ENCODE results near the gene MOB2. TPM values are rescaled to one million over a fixed set of nuclear protein-coding genes. Genes with fewer than 3 reads are reported as not detected.

Gene MOB2
- total and polyA plus RNA-seq, 9 of the 15 experiments (the other 6 are each of a cell fraction or from before 2014, with no cell fraction given): 0.17 to 36.8 (median 19.2) TPM

DNA sequence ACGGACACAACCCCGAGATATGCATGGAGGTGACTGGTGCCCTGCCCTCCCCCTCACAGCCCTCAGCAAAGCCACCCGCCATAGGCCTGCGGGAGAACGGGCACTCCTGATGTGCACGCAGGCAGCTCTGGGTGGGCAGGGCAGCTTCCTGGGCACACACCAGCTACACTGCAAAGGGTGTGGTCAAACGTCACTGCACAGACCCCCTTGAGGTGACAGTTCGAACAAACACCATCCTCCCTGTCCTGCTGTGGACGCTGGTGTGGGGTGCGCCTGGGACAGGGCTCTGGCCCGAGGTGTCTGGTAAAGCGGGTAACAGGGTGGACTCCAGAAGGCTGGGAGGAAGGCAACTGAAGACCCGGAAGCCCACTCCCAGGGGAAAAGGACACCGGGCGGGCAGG lies 21.9 kb upstream of the MOB2 start (continued):
- TF ChIP-seq, protein P1, sequence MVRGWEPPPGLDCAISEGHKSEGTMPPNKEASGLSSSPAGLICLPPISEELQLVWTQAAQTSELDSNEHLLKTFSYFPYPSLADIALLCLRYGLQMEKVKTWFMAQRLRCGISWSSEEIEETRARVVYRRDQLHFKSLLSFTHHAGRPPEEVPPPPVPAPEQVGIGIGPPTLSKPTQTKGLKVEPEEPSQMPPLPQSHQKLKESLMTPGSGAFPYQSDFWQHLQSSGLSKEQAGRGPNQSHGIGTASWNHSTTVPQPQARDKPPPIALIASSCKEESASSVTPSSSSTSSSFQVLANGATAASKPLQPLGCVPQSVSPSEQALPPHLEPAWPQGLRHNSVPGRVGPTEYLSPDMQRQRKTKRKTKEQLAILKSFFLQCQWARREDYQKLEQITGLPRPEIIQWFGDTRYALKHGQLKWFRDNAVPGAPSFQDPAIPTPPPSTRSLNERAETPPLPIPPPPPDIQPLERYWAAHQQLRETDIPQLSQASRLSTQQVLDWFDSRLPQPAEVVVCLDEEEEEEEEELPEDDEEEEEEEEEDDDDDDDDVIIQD (CRISPR knock-in tag; IDR thresholded peaks at IDR 0.05): no peak
- TF ChIP-seq POLR3G (IDR thresholded peaks at IDR 0.05; ENCODE audit: extremely low read depth, insufficient read length, insufficient replicate concordance) (no peak), CBX3 (IDR thresholded peaks at IDR 0.05; ENCODE audit: borderline replicate concordance in 1 of 2, low read length in 2 of 2) (no peak), ZNF354B (CRISPR knock-in tag; IDR thresholded peaks at IDR 0.05) (no peak)

DNA sequence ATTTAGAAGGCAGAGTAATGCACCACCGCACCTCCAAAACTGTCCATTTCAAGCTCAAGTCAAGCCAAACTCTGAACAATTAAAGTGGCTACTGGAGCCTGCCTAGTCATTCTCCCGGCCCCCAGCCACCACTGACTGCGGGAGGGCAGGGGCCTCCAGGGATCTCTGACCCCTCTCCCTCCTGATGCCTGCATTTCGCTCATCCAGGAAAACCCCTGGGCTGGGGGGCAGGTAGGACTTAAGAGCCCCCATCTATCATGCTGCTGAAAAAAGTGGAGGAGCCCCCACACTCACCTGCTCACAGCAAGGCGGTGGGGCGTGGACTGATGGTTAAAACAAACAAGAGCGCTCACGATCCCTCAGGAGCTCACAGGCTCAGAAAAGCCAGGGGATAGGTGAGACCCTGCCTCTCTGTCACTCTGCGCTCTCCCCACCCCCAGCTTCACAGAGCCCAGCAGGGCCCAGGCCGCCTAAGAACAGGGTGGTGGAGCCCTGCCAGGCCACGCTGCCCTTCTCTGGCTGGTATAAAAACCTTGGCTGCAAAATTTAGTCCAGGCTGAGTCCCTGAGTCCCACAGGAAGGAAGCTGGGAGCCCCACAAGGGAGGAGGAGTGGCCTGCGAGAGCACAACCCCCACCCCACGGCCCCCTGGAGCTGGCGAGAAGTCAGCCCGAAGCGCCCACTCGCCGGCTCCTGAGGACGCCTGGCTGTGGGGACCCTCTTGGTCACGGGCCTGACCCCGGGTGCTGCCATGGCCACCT lies 21.0 kb upstream of the MOB2 start:
- no peak for FAIRE-seq
- intact Hi-C loops (cut with micrococcal nuclease): no loop called here
- peak overlapping the region in 1 of 2 experiments; percentile 26; a peak in 1 of 4 replicates for H3K9ac ChIP-seq (ENCODE audit: insufficient read depth in 1 of 2, low read depth in 2 of 2, low read length in 2 of 2)
- peaks cover 48% of the 10 kb centered on the region for H4K20me1 ChIP-seq (replicated peaks; ENCODE audit: control insufficient read depth, insufficient read depth, low read length)
- H2AFZ ChIP-seq (ENCODE audit: low read depth, low read length): no peak overlapping the region
- peaks cover 3 to 31% of the 10 kb centered on the region in 2 experiments; a peak in 4 of 5 replicates for H3K4me1 ChIP-seq (replicated peaks in 1 of 2; ENCODE audit: control insufficient read depth in 2 of 2, insufficient read depth in 2 of 2, low read length in 2 of 2)
- no peak overlapping the region for H3K4me3 ChIP-seq
- peaks cover 6% of the 10 kb centered on the region for H3K9me1 ChIP-seq (ENCODE audit: control insufficient read depth, insufficient read depth, low read length)
- no peak overlapping the region for H3K4me2 ChIP-seq (ENCODE audit: insufficient read depth, low read length)
- no peaks in the 10 kb centered on the region; the same call in 1 of the 3 replicates for H3K79me2 ChIP-seq (ENCODE audit: control insufficient read depth, insufficient read depth, low read length)
- POLR2A ChIA-PET: no interaction called here
- no peaks in the 10 kb centered on the region for H3K36me3 ChIP-seq (ENCODE audit: control insufficient read depth, insufficient read depth, low read length)
- no peaks in the 10 kb centered on the region for H3K9me3 ChIP-seq (replicated peaks; ENCODE audit: control insufficient read depth, insufficient read depth, low read depth, low read length)
- BruUV-seq (replicated peaks): no TSS peak
- CTCF ChIA-PET (ENCODE audit: low intra/inter-chr PET ratio): no interaction called here
- H3K27ac ChIP-seq (ENCODE audit: extremely low read depth, low read depth, low read length): no peak overlapping the region
- H3K27me3 ChIP-seq (ENCODE audit: control insufficient read depth in 2 of 2, insufficient read depth in 2 of 2, low read length in 2 of 2): no peaks in the 10 kb centered on the region
- DNase-seq (ENCODE audit: extremely low read depth in 1 of 4, low spot score in 3 of 4): no peak
- WGBS (ENCODE audit: insufficient coverage, low coverage, missing lambda C conversion rate): 55% methylated on average over 21 of the region's 21 CpGs
- in situ Hi-C loops (cut with MboI): no loop called here
- no peak for ATAC-seq
- TF ChIP-seq JUND (IDR thresholded peaks at IDR 0.05; ENCODE audit: borderline replicate concordance, low read depth, low read length) (no peak), JUND (tag; IDR thresholded peaks at IDR 0.05; ENCODE audit: borderline replicate concordance, low read depth, low read length) (no peak), MYC (IDR thresholded peaks at IDR 0.05; ENCODE audit: low read depth, low read length) (no peak), MYC (CRISPR knock-in tag; IDR thresholded peaks at IDR 0.05; ENCODE audit: borderline replicate concordance, low read depth) (no peak), FOXK1 (CRISPR knock-in tag; IDR thresholded peaks at IDR 0.05; ENCODE audit: borderline replicate concordance) (no peak), SMC3 (conservative IDR thresholded peaks at IDR 0.05; ENCODE audit: insufficient read depth, low read depth, low read length) (no peak), NEUROD1 (IDR thresholded peaks at IDR 0.05; ENCODE audit: borderline replicate concordance, low read depth, low read length, partially characterized antibody) (no peak), NFYB (IDR thresholded peaks at IDR 0.05; ENCODE audit: extremely low read depth, insufficient read length) (no peak), GTF2A2 (tag; IDR thresholded peaks at IDR 0.05) (no peak)
- TF ChIP-seq, protein P2, sequence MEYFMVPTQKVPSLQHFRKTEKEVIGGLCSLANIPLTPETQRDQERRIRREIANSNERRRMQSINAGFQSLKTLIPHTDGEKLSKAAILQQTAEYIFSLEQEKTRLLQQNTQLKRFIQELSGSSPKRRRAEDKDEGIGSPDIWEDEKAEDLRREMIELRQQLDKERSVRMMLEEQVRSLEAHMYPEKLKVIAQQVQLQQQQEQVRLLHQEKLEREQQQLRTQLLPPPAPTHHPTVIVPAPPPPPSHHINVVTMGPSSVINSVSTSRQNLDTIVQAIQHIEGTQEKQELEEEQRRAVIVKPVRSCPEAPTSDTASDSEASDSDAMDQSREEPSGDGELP (CRISPR knock-in tag; IDR thresholded peaks at IDR 0.05; ENCODE audit: borderline replicate concordance): no peak
